HepG2 (cell line): Measurements from ENCODE around the gene SRSF8. TPM values are rescaled to one million over a fixed set of nuclear protein-coding genes. Genes with fewer than 3 reads are reported as not detected.

Experiments used
- ARNTL ChIP-seq: sonication (generic); formaldehyde crosslinking; IDR thresholded peaks from 2 replicates; pipeline ENCODE4 v1.4.0; 2020; ENCODE audit warnings: mild to moderate bottlenecking, missing genetic modification reagents
- CBX1 ChIP-seq: IDR thresholded peaks from one replicate; pipeline ENCODE4 v1.6.1; 2016; ENCODE audit warnings: antibody characterized with exemption, low read depth
- ETS1 ChIP-seq: sonication (generic); formaldehyde crosslinking; IDR thresholded peaks from 2 replicates; pipeline ENCODE4 v1.4.0; 2020; ENCODE audit warnings: missing genetic modification reagents
- FOXA1 ChIP-seq, 2 experiments: fragments of 450-650 bp in 1 of 2; sonication (generic) in 1 of 2; formaldehyde crosslinking in 1 of 2; IDR thresholded peaks; 2 replicates each; pipeline versions ENCODE4 v1.4.0 to v1.6.1; 2016 to 2020; ENCODE audit warnings: missing genetic modification reagents in 1 of 2
- GLI4 ChIP-seq: sonication (generic); formaldehyde crosslinking; IDR thresholded peaks from 2 replicates; pipeline ENCODE4 v1.5.1; 2020; ENCODE audit warnings: missing genetic modification reagents, mild to moderate bottlenecking, moderate library complexity, borderline replicate concordance
- GPBP1L1 ChIP-seq: sonication (generic); formaldehyde crosslinking; IDR thresholded peaks from 2 replicates; pipeline ENCODE4 v1.5.0; 2020; ENCODE audit warnings: mild to moderate bottlenecking, missing genetic modification reagents
- HMG20B ChIP-seq: conservative IDR thresholded peaks from 2 replicates; pipeline ENCODE4 v1.6.1; 2016; ENCODE audit warnings: missing genetic modification reagents, missing compliant biosample characterization
- KLF11 ChIP-seq: IDR thresholded peaks from 2 replicates; pipeline ENCODE4 v1.6.1; 2016; ENCODE audit warnings: missing compliant biosample characterization
- MTA3 ChIP-seq: sonication (generic); formaldehyde crosslinking; IDR thresholded peaks from 2 replicates; pipeline ENCODE4 v1.4.0; 2020; ENCODE audit warnings: missing genetic modification reagents
- NBN ChIP-seq: fragments of 450-650 bp; conservative IDR thresholded peaks from 2 replicates; pipeline ENCODE4 v1.6.1; 2017
- NRL ChIP-seq: sonication (generic); formaldehyde crosslinking; IDR thresholded peaks from 2 replicates; pipeline ENCODE4 v1.5.0; 2020; ENCODE audit warnings: missing genetic modification reagents, mild to moderate bottlenecking, moderate library complexity, borderline replicate concordance
- PBX2 ChIP-seq: IDR thresholded peaks from 2 replicates; pipeline ENCODE4 v1.6.1; 2016; ENCODE audit warnings: control low read depth
- POLR2AphosphoS5 ChIP-seq: IDR thresholded peaks from 2 replicates; pipeline ENCODE4 v1.6.1; 2012; ENCODE audit warnings: low read depth, low read length
- RFX3 ChIP-seq: IDR thresholded peaks from 2 replicates; pipeline ENCODE4 v1.6.1; 2016; ENCODE audit warnings: missing biosample characterization, missing genetic modification reagents
- SATB2 ChIP-seq: sonication (generic); formaldehyde crosslinking; IDR thresholded peaks from 2 replicates; pipeline ENCODE4 v1.5.0; 2020; ENCODE audit warnings: missing genetic modification reagents
- SNAPC2 ChIP-seq: sonication (generic); formaldehyde crosslinking; IDR thresholded peaks from 2 replicates; pipeline ENCODE4 v1.8.1; 2022; ENCODE audit warnings: mild to moderate bottlenecking, missing genetic modification reagents
- SYNCRIP ChIP-seq: fragments of 200-400 bp; formaldehyde crosslinking; IDR thresholded peaks from 2 replicates; pipeline ENCODE4 v1.6.1; 2018; ENCODE audit warnings: mild to moderate bottlenecking, low read depth, low read length; ENCODE audit not compliant: insufficient read depth
- TFDP2 ChIP-seq: sonication (generic); formaldehyde crosslinking; IDR thresholded peaks from 2 replicates; pipeline ENCODE4 v1.4.0; 2020; ENCODE audit warnings: missing genetic modification reagents
- U2AF2 ChIP-seq: fragments of 200-400 bp; formaldehyde crosslinking; IDR thresholded peaks from 2 replicates; pipeline ENCODE4 v1.6.1; 2017; ENCODE audit warnings: low read depth, mild to moderate bottlenecking, low read length
- ZBTB25 ChIP-seq: IDR thresholded peaks from 2 replicates; pipeline ENCODE4 v1.6.1; 2018; ENCODE audit warnings: missing genetic modification reagents
- ZNF282 ChIP-seq: fragments of 450-650 bp; IDR thresholded peaks from 2 replicates; pipeline ENCODE4 v1.6.1; 2018; ENCODE audit not compliant: partially characterized antibody
- ZNF547 ChIP-seq: sonication (generic); formaldehyde crosslinking; IDR thresholded peaks from 2 replicates; pipeline ENCODE4 v1.5.1; 2020; ENCODE audit warnings: mild to moderate bottlenecking, missing genetic modification reagents
- ZNF660 ChIP-seq: sonication (generic); formaldehyde crosslinking; IDR thresholded peaks from 2 replicates; pipeline ENCODE4 v1.5.1; 2020; ENCODE audit warnings: mild to moderate bottlenecking, low read depth, missing genetic modification reagents, borderline replicate concordance
- ZNF761 ChIP-seq: sonication (generic); formaldehyde crosslinking; conservative IDR thresholded peaks from 2 replicates; pipeline ENCODE4 v1.4.0; 2020; ENCODE audit warnings: mild to moderate bottlenecking, missing genetic modification reagents
- ZNF879 ChIP-seq: sonication (generic); formaldehyde crosslinking; IDR thresholded peaks from 2 replicates; pipeline ENCODE4 v1.8.1; 2023; ENCODE audit warnings: missing genetic modification reagents
- ZNF891 ChIP-seq: sonication (generic); formaldehyde crosslinking; IDR thresholded peaks from 2 replicates; pipeline ENCODE4 v1.5.0; 2020; ENCODE audit warnings: mild to moderate bottlenecking, missing genetic modification reagents
- polyA plus RNA-seq, 8 experiments: library from polyadenylated mRNA; depleted of rRNA in 3 of 8; stranded (reverse) in 7 of 8; unstranded in 1 of 8; fragments of >200 nt; fragmentation: Illumina TruSeq in 4 of 8; extraction: Trizol in 4 of 8; gene quantifications; 2 replicates each; pipeline versions ENCODE4 v1.2.1 to v1.2.3, GENCODE V29; 2011 to 2016; ENCODE audit warnings: low read depth in 4 of 8, missing spikeins in 1 of 8, mixed read lengths in 1 of 8; ENCODE audit not compliant: insufficient read depth in 1 of 8
- total RNA-seq, 5 experiments: library from RNA; depleted of rRNA; stranded (reverse); fragments of >200 nt; fragmentation: Illumina TruSeq; extraction: Trizol; gene quantifications; 2 replicates each; pipeline ENCODE4 v1.2.3, GENCODE V29; 2016; ENCODE audit warnings: low read depth in 1 of 5

The SRSF8 gene
- total and polyA plus RNA-seq, 2 of the 13 experiments (the other 11 are each of a cell fraction or from before 2014, with no cell fraction given): 21.8 to 25.8 TPM

- TF ChIP-seq ZNF761 (CRISPR knock-in tag) (no peak), ZNF547 (CRISPR knock-in tag) (peak; percentile 54; the same call in 1 of the 2 replicates), NBN (no peak), POLR2AphosphoS5 (no peak; the same call in 1 of the 2 replicates), ZNF891 (CRISPR knock-in tag) (peak; percentile 31; the same call in 1 of the 2 replicates), RFX3 (no peak), MTA3 (CRISPR knock-in tag) (no peak), CBX1 (no peak), GLI4 (CRISPR knock-in tag) (no peak), HMG20B (no peak), ETS1 (no peak), SATB2 (no peak), SYNCRIP (no peak), GPBP1L1 (no peak), ZNF879 (CRISPR knock-in tag) (no peak), NRL (CRISPR knock-in tag) (peak; percentile 65; the same call in 1 of the 2 replicates), ZNF282 (no peak), KLF11 (CRISPR knock-in tag) (no peak), FOXA1 (IDR thresholded peaks at IDR 0.05) (no peak), FOXA1 (CRISPR knock-in tag; IDR thresholded peaks at IDR 0.05) (no peak), SNAPC2 (CRISPR knock-in tag) (no peak), U2AF2 (no peak), ZBTB25 (no peak), PBX2 (CRISPR knock-in tag) (no peak), TFDP2 (CRISPR knock-in tag) (no peak), ARNTL (CRISPR knock-in tag) (no peak), ZNF660 (no peak)
Observed at GRCh38 chr11:95089620-95090542, 23.2 kb downstream of the SRSF8 start, which contains the start of gene ENDOD1 (continued).
